Measurements from ENCODE around the gene NINL.

Gene NINL

GRCh38 chr20:25533920-25534700 lies 51.2 kb downstream of the NINL start:
- no peak for DNase-seq (ENCODE audit: low read depth in 1 of 2, low spot score in 1 of 2)

- DNase-seq (ENCODE audit: low read depth in 1 of 2, low spot score in 1 of 2), result no peak
Observed at GRCh38 chr20:25532971-25533391, 52.4 kb downstream of the NINL start.

- DNase-seq (ENCODE audit: low read depth in 1 of 2, low spot score in 1 of 2), result no peak
Observed at GRCh38 chr20:25532015-25532751, 53.1 kb downstream of the NINL start.

GRCh38 chr20:25529295-25529951 lies 55.9 kb downstream of the NINL start:
- no peak for DNase-seq (ENCODE audit: low read depth in 1 of 2, low spot score in 1 of 2)

- DNase-seq (ENCODE audit: low read depth in 1 of 2, low spot score in 1 of 2), result no peak
Observed at GRCh38 chr20:25527949-25528348, 57.4 kb downstream of the NINL start.

GRCh38 chr20:25526446-25526845 lies 58.9 kb downstream of the NINL start:
- DNase-seq (ENCODE audit: low read depth in 1 of 2, low spot score in 1 of 2), result no peak

- DNase-seq (ENCODE audit: low read depth in 1 of 2, low spot score in 1 of 2), result no peak
Observed at GRCh38 chr20:25525867-25526266, 59.5 kb downstream of the NINL start.

- no peak for DNase-seq (ENCODE audit: low read depth in 1 of 2, low spot score in 1 of 2)
Observed at GRCh38 chr20:25525295-25525694, 60.0 kb downstream of the NINL start.

GRCh38 chr20:25521382-25521781 lies 63.9 kb downstream of the NINL start:
- DNase-seq (ENCODE audit: low read depth in 1 of 2, low spot score in 1 of 2), result no peak

GRCh38 chr20:25517124-25517523 lies 68.2 kb downstream of the NINL start:
- DNase-seq (ENCODE audit: low read depth in 1 of 2, low spot score in 1 of 2), result no peak

- DNase-seq (ENCODE audit: low read depth in 1 of 2, low spot score in 1 of 2), result no peak
Observed at GRCh38 chr20:25514747-25515340, 70.5 kb downstream of the NINL start.

GRCh38 chr20:25514195-25514594 lies 71.1 kb downstream of the NINL start:
- DNase-seq (ENCODE audit: low read depth in 1 of 2, low spot score in 1 of 2), result no peak

- no peak for DNase-seq (ENCODE audit: low read depth in 1 of 2, low spot score in 1 of 2)
Observed at GRCh38 chr20:25512709-25513108, 72.6 kb downstream of the NINL start.

GRCh38 chr20:25511183-25511582 lies 74.1 kb downstream of the NINL start:
- no peak for DNase-seq (ENCODE audit: low read depth in 1 of 2, low spot score in 1 of 2)

GRCh38 chr20:25510721-25511120 lies 74.6 kb downstream of the NINL start:
- DNase-seq (ENCODE audit: low read depth in 1 of 2, low spot score in 1 of 2), result no peak

GRCh38 chr20:25510202-25510601 lies 75.1 kb downstream of the NINL start:
- DNase-seq (ENCODE audit: low read depth in 1 of 2, low spot score in 1 of 2), result no peak

GRCh38 chr20:25509084-25509483 lies 76.2 kb downstream of the NINL start:
- DNase-seq (ENCODE audit: low read depth in 1 of 2, low spot score in 1 of 2), result no peak

- no peak for DNase-seq (ENCODE audit: low read depth in 1 of 2, low spot score in 1 of 2)
Observed at GRCh38 chr20:25508083-25508770, 77.1 kb downstream of the NINL start.

- no peak for DNase-seq (ENCODE audit: low read depth in 1 of 2, low spot score in 1 of 2)
Observed at GRCh38 chr20:25507385-25508082, 77.8 kb downstream of the NINL start.

GRCh38 chr20:25504366-25505135 lies 80.8 kb downstream of the NINL start:
- DNase-seq (ENCODE audit: low read depth in 1 of 2, low spot score in 1 of 2), result no peak
